Measurements from ENCODE around the gene CYP2U1.

Gene CYP2U1

GRCh38 chr4:107977482-107977881 lies 46.1 kb downstream of the CYP2U1 start:
- Histone ChIP-seq H3F3A (ENCODE audit: insufficient read depth, low read length) (no peaks in the 10 kb centered on the region), H4K20me1 (ENCODE audit: insufficient read depth, low read length) (no peaks in the 10 kb centered on the region), H3K4me2 (ENCODE audit: low read length) (no peak overlapping the region), H2AFZ (ENCODE audit: low read length) (no peak overlapping the region), H3K79me2 (ENCODE audit: insufficient read depth, low read length) (no peaks in the 10 kb centered on the region), H3K9me3 (ENCODE audit: low read length) (peaks cover 3% of the 10 kb centered on the region; the same call in 1 of the 2 replicates), H3K4me3 (ENCODE audit: low read depth, low read length, poor library complexity, severe bottlenecking) (no peak overlapping the region), H3K36me3 (ENCODE audit: insufficient read depth, low read length) (no peaks in the 10 kb centered on the region; the same call in 1 of the 2 replicates), H3K4me1 (ENCODE audit: insufficient read depth, low read length, severe bottlenecking) (no peaks in the 10 kb centered on the region), H3K27ac (ENCODE audit: low read depth, low read length, poor library complexity, severe bottlenecking) (no peak overlapping the region), H3K9ac (ENCODE audit: low read length) (no peak overlapping the region), H3K9me2 (ENCODE audit: low read depth, low read length) (no peaks in the 10 kb centered on the region), H3K27me3 (ENCODE audit: insufficient read depth, low read length) (no peaks in the 10 kb centered on the region)
- TF ChIP-seq CTCF (IDR thresholded peaks at IDR 0.05; ENCODE audit: low read length): no peak
- TF ChIP-seq EZH2 (IDR thresholded peaks at IDR 0.05; ENCODE audit: borderline replicate concordance, low read length): no peak

GRCh38 chr4:107977966-107978705 lies 46.8 kb downstream of the CYP2U1 start:
- H3K9me3 ChIP-seq (ENCODE audit: low read length): peaks cover 3% of the 10 kb centered on the region; the same call in 1 of the 2 replicates
- H3F3A ChIP-seq (ENCODE audit: insufficient read depth, low read length): no peaks in the 10 kb centered on the region
- H2AFZ ChIP-seq (ENCODE audit: low read length): no peak overlapping the region
- H3K4me2 ChIP-seq (ENCODE audit: low read length): no peak overlapping the region
- no peak for TF ChIP-seq EZH2 (IDR thresholded peaks at IDR 0.05; ENCODE audit: borderline replicate concordance, low read length)
- TF ChIP-seq CTCF (IDR thresholded peaks at IDR 0.05; ENCODE audit: low read length): no peak
- no peak overlapping the region for H3K27ac ChIP-seq (ENCODE audit: low read depth, low read length, poor library complexity, severe bottlenecking)
- no peaks in the 10 kb centered on the region for H4K20me1 ChIP-seq (ENCODE audit: insufficient read depth, low read length)
- no peaks in the 10 kb centered on the region for H3K9me2 ChIP-seq (ENCODE audit: low read depth, low read length)
- H3K27me3 ChIP-seq (ENCODE audit: insufficient read depth, low read length): no peaks in the 10 kb centered on the region
- no peaks in the 10 kb centered on the region for H3K79me2 ChIP-seq (ENCODE audit: insufficient read depth, low read length)
- H3K36me3 ChIP-seq (ENCODE audit: insufficient read depth, low read length): no peaks in the 10 kb centered on the region; the same call in 1 of the 2 replicates
- no peak overlapping the region for H3K4me3 ChIP-seq (ENCODE audit: low read depth, low read length, poor library complexity, severe bottlenecking)
- no peaks in the 10 kb centered on the region for H3K4me1 ChIP-seq (ENCODE audit: insufficient read depth, low read length, severe bottlenecking)
- no peak overlapping the region for H3K9ac ChIP-seq (ENCODE audit: low read length)

- Histone ChIP-seq H3K9me3 (ENCODE audit: low read length) (peaks cover 3% of the 10 kb centered on the region; the same call in 1 of the 2 replicates), H3K79me2 (ENCODE audit: insufficient read depth, low read length) (no peaks in the 10 kb centered on the region), H3K4me3 (ENCODE audit: low read depth, low read length, poor library complexity, severe bottlenecking) (no peak overlapping the region), H3K36me3 (ENCODE audit: insufficient read depth, low read length) (no peaks in the 10 kb centered on the region; the same call in 1 of the 2 replicates), H3K4me1 (ENCODE audit: insufficient read depth, low read length, severe bottlenecking) (no peaks in the 10 kb centered on the region), H3K27me3 (ENCODE audit: insufficient read depth, low read length) (no peaks in the 10 kb centered on the region), H3K9ac (ENCODE audit: low read length) (no peak overlapping the region), H3F3A (ENCODE audit: insufficient read depth, low read length) (no peaks in the 10 kb centered on the region), H3K4me2 (ENCODE audit: low read length) (no peak overlapping the region), H2AFZ (ENCODE audit: low read length) (no peak overlapping the region), H3K27ac (ENCODE audit: low read depth, low read length, poor library complexity, severe bottlenecking) (no peak overlapping the region), H3K9me2 (ENCODE audit: low read depth, low read length) (no peaks in the 10 kb centered on the region), H4K20me1 (ENCODE audit: insufficient read depth, low read length) (no peaks in the 10 kb centered on the region)
- TF ChIP-seq EZH2 (IDR thresholded peaks at IDR 0.05; ENCODE audit: borderline replicate concordance, low read length) (no peak), CTCF (IDR thresholded peaks at IDR 0.05; ENCODE audit: low read length) (no peak)
These were observed 47.5 kb downstream of the CYP2U1 start for GRCh38 chr4:107978716-107979451.
